Measurements from ENCODE around the gene CHD3. TPM values are rescaled to one million over a fixed set of nuclear protein-coding genes. Genes with fewer than 3 reads are reported as not detected.

CHD3 gene
- total RNA-seq (2014; rRNA removed; shearing (Covaris generic)) = 52.8 and 54.3 TPM in 2 replicates

DNA sequence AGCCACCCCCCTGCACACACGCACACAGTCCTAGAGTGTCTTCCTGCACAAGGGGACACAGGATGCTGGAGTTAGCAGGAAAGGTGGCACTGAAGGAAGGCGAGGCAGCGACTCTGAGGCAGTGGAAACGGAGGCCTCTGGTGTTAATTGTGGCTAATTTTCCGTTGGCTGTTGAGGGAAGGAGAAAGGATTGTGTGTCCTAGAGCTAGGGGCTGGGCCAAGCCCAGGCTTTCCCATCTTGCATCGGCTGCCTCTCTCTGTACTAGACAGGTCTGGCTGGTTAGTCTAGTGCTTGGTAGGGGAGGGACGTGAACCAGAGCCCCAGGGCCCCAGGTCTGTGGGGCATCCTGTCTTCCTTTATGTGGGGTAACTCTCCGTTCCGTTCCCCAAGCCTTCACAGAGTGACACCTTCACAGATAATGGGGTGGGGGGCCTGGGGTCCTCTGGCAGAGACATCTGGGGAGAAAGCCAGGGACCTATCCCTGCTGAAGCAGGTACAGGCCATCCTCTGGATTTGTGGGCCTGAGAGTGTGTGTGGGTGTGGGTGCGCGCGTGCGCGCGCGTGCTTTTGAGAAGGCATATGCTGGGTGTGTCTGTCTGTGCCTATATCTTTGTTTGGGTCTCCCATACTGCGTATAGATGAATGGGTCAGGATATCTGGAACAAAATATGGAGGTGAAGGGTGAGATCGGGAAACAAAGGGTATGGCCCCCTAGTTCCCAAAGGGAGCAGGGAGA is at the start of gene CHD3:
Gene CHD3 (plus strand): TSS at position 606 of the 737 bp plus-strand sequence. CDS start 212 bp downstream, outside the sequence.
- peak; percentile 60 for DNase-seq (ENCODE audit: low spot score)

DNA sequence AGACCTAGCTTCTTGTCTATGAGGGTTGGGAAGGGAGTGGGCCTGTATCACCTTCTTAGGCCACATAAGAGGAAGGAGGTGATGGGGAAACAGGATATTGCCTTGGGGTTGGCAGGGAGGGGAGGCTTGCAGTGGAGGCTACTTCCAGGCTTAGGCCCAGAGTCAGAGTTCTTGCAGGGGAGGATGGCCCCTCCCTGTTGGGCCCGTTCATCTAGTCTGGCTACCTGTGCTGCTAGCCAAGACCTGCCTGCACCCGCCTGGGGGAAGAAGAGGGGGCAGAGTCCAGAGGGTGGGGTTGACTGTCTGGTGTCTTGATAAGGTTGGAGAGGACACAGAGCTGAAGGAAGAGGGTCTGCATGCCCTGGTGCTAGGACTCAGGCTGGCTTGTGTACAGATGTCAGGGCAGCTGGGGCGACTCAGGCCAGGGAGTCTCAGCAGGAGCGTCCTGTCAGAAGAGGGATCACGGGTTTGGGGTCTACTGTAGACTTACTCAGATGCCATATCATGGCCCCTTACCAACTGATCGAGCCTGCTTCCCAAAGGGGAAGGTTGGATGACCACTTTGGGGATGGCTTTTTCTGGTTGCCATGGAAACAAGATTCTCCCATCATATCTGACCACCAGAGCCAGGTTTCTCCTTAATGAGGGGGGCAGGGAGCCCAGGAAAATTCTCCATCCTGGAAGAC is 49.3 kb upstream of the CHD3 start:
- DNase-seq (ENCODE audit: low spot score) = no peak

DNA sequence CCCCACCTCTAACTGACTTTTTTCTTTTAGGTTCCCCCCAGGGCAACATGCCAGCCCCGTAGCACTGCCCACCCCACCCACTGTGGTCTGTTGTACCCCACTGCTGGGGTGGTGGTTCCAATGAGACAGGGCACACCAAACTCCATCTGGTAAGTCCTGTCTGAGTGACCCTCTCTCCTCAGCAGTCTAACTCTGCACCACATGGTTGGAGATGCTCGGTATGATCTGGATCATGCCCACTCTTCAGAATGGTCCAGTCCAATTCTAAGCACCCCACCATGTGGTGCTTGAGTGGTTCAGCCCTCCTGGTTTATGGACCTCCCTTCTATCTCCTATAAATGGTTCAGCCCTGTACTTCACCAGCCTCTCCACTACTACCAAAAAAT is 48.7 kb upstream of the CHD3 start:
- peak; percentile 30 for DNase-seq (ENCODE audit: low spot score)

GRCh38 chr17:7840441-7840840 is 48.1 kb upstream of the CHD3 start:
- no peak for DNase-seq (ENCODE audit: low spot score)

- no peak for DNase-seq (ENCODE audit: low spot score)
These were observed 47.7 kb upstream of the CHD3 start for GRCh38 chr17:7840875-7841274.

DNA sequence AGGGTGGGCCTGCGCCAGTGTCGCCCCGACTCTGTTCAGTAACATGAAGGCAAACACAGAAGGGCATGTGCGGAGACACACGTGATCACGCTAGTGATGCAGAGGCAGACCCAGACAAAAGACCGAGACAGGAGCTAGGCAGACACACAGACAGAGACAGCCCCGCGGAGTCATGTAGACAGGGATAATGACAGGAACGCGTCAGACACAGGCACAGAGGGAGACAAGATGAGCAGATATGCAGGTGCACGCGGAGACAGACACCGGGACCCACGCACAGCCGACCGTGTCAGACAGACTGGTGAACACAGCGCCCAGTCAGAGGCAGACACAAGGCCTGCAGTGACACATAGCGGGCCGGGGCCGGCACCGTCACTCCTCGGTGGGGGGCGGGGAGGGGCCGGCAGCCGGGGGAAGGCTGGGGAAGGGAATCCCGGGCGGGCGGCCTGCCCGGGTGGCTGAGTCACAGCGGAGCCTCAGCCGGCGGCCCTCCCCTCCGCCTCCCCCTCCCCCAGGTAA is 47.1 kb upstream of the CHD3 start:
- peak; percentile 64 for DNase-seq (ENCODE audit: low spot score)

DNA sequence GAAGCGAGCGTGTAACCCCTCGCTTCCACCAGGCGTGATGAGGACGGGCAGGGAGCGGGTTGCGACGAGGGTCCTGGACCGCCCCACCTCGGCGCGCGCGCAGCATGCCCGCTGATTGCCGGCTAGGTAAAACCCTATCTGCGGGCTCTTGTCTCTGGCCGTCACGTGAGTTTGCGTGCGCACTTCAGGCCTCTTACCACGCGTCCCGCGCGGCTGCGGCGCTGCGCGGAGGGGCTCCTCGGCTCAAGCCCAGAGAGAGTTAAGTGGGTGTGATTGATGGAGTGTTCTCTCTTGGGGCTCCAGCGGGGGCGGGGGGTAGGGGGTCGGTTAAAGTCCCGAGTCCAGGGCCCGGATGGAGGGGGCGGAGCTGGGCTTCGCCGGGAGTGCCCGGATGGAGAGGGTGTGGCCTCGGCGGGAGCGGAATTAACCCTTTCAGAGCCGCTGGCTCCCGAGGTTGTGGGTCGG is 46.6 kb upstream of the CHD3 start:
- peak; percentile 81 for DNase-seq (ENCODE audit: low spot score)

GRCh38 chr17:7842380-7843256 is 46.0 kb upstream of the CHD3 start:
- DNase-seq (ENCODE audit: low spot score) = peak; percentile 55

DNA sequence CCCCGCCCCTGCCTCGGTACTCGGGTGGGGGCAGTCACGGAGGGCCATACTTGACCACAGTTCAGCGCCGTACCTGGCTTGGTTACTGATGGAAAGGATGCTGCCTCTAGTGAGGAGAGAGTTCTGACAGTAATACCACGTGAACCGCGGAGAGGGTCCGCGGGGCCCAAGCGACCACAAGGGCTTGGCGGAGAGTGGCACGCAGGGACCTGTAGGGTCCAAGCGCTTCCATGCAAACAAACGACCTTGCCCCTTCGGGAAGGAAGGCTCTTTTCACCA is 45.4 kb upstream of the CHD3 start:
- DNase-seq (ENCODE audit: low spot score) = no peak

GRCh38 chr17:7843536-7844291 is 44.9 kb upstream of the CHD3 start:
- peak; percentile 80 for DNase-seq (ENCODE audit: low spot score)

DNA sequence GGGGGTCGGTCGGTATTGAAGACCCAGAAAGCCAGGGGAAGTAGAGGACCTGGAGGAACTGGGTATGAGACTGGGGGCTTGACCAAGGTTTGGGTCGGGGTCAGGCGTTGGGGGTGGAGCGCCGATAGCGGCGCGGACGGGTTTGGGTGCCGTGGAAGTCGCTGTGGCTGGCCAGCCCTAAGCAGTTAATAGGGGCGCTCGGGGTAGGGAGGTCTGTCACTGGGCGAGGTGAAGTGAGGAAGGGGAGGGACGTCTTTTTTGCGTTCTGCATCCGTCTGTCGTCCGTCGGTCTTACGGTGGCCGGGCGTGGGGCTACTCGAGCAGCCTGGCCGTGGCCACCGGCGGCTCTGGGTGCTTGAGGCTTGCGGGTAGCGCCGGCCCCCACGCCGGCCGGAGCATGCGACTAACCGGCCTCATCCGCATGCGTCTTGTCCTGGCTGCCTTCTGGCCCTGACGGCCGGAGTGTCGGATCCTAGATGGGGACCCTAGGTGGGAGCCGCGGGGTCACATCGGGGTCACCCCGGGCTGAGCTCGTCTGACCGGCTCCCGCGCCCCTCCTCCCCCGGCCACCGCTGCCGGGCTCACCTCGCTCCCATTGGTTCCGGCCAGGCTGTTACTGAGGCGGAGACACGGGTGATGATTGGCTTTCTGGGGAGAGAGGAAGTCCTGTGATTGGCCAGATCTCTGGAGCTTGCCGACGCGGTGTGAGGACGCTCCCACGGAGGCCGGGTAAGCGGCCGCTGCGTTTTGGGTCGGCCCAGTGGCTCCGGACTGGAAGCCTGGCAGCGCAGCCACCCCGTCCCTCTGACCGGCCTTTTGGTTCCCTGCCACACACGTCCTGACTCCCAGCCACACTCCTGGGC is 44.1 kb upstream of the CHD3 start:
- DNase-seq (ENCODE audit: low spot score) = peak; percentile 86

GRCh38 chr17:7845359-7846062 is 43.1 kb upstream of the CHD3 start:
- DNase-seq (ENCODE audit: low spot score) = no peak

- no peak for DNase-seq (ENCODE audit: low spot score)
These were observed 42.4 kb upstream of the CHD3 start for GRCh38 chr17:7846063-7846735.

DNA sequence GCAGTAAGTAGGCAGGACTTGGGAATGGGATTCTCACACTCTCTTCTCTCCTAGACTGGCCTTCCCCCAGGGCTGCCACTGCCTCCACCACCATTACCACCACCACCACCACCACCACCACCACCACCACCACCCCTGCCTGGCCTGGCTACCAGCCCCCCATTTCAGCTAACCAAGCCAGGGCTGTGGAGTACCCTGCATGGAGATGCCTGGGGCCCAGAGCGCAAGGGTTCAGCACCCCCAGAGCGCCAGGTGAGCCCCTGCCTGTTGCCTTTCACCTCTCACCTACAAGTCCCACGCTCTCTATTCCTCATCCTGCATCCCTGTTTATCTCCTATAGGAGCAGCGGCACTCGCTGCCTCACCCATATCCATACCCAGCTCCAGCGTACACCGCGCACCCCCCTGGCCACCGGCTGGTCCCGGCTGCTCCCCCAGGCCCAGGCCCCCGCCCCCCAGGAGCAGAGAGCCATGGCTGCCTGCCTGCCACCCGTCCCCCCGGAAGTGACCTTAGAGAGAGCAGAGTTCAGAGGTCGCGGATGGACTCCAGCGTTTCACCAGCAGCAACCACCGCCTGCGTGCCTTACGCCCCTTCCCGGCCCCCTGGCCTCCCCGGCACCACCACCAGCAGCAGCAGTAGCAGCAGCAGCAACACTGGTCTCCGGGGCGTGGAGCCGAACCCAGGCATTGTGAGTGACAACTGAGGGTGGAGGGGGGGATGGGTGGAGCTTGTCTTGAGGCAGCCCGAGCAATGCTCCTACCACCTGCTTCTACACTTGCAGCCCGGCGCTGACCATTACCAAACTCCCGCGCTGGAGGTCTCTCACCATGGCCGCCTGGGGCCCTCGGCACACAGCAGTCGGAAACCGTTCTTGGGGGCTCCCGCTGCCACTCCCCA is 41.6 kb upstream of the CHD3 start:
- no peak for DNase-seq (ENCODE audit: low spot score)

GRCh38 chr17:7848131-7848579 is 40.4 kb upstream of the CHD3 start:
- no peak for DNase-seq (ENCODE audit: low spot score)

DNA sequence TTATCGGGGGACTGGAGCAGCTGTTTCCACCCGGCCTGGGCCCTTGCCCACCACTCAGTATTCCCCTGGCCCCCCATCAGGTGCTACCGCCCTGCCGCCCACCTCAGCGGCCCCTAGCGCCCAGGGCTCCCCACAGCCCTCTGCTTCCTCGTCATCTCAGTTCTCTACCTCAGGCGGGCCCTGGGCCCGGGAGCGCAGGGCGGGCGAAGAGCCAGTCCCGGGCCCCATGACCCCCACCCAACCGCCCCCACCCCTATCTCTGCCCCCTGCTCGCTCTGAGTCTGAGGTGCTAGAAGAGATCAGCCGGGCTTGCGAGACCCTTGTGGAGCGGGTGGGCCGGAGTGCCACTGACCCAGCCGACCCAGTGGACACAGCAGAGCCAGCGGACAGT is 39.9 kb upstream of the CHD3 start:
- no peak for DNase-seq (ENCODE audit: low spot score)

DNA sequence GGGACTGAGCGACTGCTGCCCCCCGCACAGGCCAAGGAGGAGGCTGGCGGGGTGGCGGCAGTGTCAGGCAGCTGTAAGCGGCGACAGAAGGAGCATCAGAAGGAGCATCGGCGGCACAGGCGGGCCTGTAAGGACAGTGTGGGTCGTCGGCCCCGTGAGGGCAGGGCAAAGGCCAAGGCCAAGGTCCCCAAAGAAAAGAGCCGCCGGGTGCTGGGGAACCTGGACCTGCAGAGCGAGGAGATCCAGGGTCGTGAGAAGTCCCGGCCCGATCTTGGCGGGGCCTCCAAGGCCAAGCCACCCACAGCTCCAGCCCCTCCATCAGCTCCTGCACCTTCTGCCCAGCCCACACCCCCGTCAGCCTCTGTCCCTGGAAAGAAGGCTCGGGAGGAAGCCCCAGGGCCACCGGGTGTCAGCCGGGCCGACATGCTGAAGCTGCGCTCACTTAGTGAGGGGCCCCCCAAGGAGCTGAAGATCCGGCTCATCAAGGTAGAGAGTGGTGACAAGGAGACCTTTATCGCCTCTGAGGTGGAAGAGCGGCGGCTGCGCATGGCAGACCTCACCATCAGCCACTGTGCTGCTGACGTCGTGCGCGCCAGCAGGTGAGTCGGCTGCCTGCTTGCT is 39.3 kb upstream of the CHD3 start:
- DNase-seq (ENCODE audit: low spot score) = no peak

Data from HT-29 (cell line).